SK-N-SH (cell line): Measurements from ENCODE around the gene PTPN9. TPM values are rescaled to one million over a fixed set of nuclear protein-coding genes. Genes with fewer than 3 reads are reported as not detected.

Experiments used
- CTCF ChIA-PET: fragments of 300-600, 350-600 bp; formaldehyde crosslinking; extraction: SDS; loops from one replicate; lab custom pipeline; 2021; lab: Yijun Ruan, JAX
- POLR2A ChIA-PET: fragments of 350-600 bp; sonication (Branson Sonifier 250); formaldehyde crosslinking; extraction: SDS; loops from one replicate; lab custom pipeline; 2020; ENCODE audit warnings: antibody characterized with exemption, inconsistent platforms; lab: Yijun Ruan, JAX
- DNase-seq: peaks from one replicate; pipeline ENCODE4 v3.0.0; 2012
- H2AFZ ChIP-seq: fragments of 200-600 bp; sonication (generic); 2 replicates; pipeline ENCODE4 v1.8.1; 2016; ENCODE audit warnings: antibody characterized with exemption, mild to moderate bottlenecking, low read depth
- H3F3A ChIP-seq: fragments of 200-600 bp; sonication (generic); replicated peaks from 2 replicates; pipeline ENCODE3; 2016; ENCODE audit warnings: antibody characterized with exemption, mild to moderate bottlenecking; ENCODE audit not compliant: insufficient read depth
- H3K27ac ChIP-seq, 2 experiments: fragments of 200-500 bp in 1 of 2; fragments of 200-600 bp in 1 of 2; sonication (Bioruptor generic) in 1 of 2; sonication (generic), shearing (Covaris generic) in 1 of 2; 2 replicates each; pipeline versions ENCODE4 v1.5.1 to v1.6.1; 2014 to 2016; ENCODE audit warnings: low read depth in 2 of 2, inconsistent platforms in 1 of 2, low read length in 1 of 2, mild to moderate bottlenecking in 1 of 2, mixed read lengths in 1 of 2
- H3K27me3 ChIP-seq: fragments of 200-600 bp; sonication (generic), shearing (Covaris generic); 2 replicates; pipeline ENCODE4 v1.6.1; 2016; ENCODE audit warnings: mixed run types; ENCODE audit not compliant: insufficient read depth
- H3K36me3 ChIP-seq, 2 experiments: fragments of 200-500 bp in 1 of 2; fragments of 200-600 bp in 1 of 2; sonication (Bioruptor generic) in 1 of 2; sonication (generic) in 1 of 2; replicated peaks in 1 of 2; 2 replicates each; pipeline versions ENCODE3 to v1.5.1; 2014 to 2016; ENCODE audit warnings: low read length in 1 of 2, mild to moderate bottlenecking in 1 of 2; ENCODE audit not compliant: insufficient read depth in 2 of 2, control insufficient read depth in 1 of 2
- H3K4me1 ChIP-seq, 2 experiments: fragments of 200-500 bp in 1 of 2; fragments of 200-600 bp in 1 of 2; sonication (Bioruptor generic) in 1 of 2; sonication (generic), shearing (Covaris generic) in 1 of 2; 2 replicates each; pipeline versions ENCODE4 v1.5.1 to v1.6.1; 2014 to 2016; ENCODE audit warnings: low read depth in 1 of 2, low read length in 1 of 2, mixed run types in 1 of 2; ENCODE audit not compliant: insufficient read depth in 2 of 2, control insufficient read depth in 1 of 2
- H3K4me2 ChIP-seq: fragments of 200-600 bp; sonication (generic), shearing (Covaris generic); 2 replicates; pipeline ENCODE4 v1.6.1; 2017; ENCODE audit warnings: mixed run types
- H3K4me3 ChIP-seq, 2 experiments: fragments of 200-500 bp in 1 of 2; fragments of 200-600 bp in 1 of 2; sonication (Bioruptor generic) in 1 of 2; sonication (generic), shearing (Covaris generic) in 1 of 2; 2 replicates each; pipeline versions ENCODE4 v1.5.1 to v1.8.1; 2014 to 2016; ENCODE audit warnings: low read depth in 2 of 2, inconsistent platforms in 1 of 2, low read length in 1 of 2, mild to moderate bottlenecking in 1 of 2, mixed read lengths in 1 of 2, moderate library complexity in 1 of 2
- H3K79me2 ChIP-seq: fragments of 200-600 bp; sonication (generic); 2 replicates; pipeline ENCODE4 v1.8.1; 2017; ENCODE audit warnings: mild to moderate bottlenecking; ENCODE audit not compliant: insufficient read depth
- H3K9ac ChIP-seq: fragments of 200-600 bp; sonication (generic); 2 replicates; pipeline ENCODE4 v1.6.1; 2017; ENCODE audit warnings: mixed run types
- H3K9me2 ChIP-seq: fragments of 200-600 bp; sonication (generic); 2 replicates; pipeline ENCODE4 v1.6.1; 2017; ENCODE audit warnings: mixed run types
- H3K9me3 ChIP-seq: fragments of 200-600 bp; sonication (generic); 2 replicates; pipeline ENCODE4 v1.6.1; 2017; ENCODE audit warnings: mixed run types, mild to moderate bottlenecking, moderate library complexity
- H4K20me1 ChIP-seq: fragments of 200-600 bp; sonication (generic); 2 replicates; pipeline ENCODE4 v1.6.1; 2017; ENCODE audit warnings: mild to moderate bottlenecking, mixed run types; ENCODE audit not compliant: insufficient read depth
- ELF1 ChIP-seq: IDR thresholded peaks from 2 replicates; pipeline ENCODE4 v1.4.0; 2012
- FOSL2 ChIP-seq: IDR thresholded peaks from 2 replicates; pipeline ENCODE4 v1.4.0; 2012; ENCODE audit warnings: low read depth, mild to moderate bottlenecking, moderate library complexity, borderline replicate concordance
- GABPA ChIP-seq: IDR thresholded peaks from 2 replicates; pipeline ENCODE4 v1.4.0; 2012; ENCODE audit warnings: low read depth, mild to moderate bottlenecking
- GATA2 ChIP-seq: sonication (generic); formaldehyde crosslinking; IDR thresholded peaks from 2 replicates; pipeline ENCODE4 v1.5.0; 2020; ENCODE audit warnings: mild to moderate bottlenecking, missing genetic modification reagents
- IRF3 ChIP-seq: fragments of 150-350 bp; IDR thresholded peaks from 2 replicates; pipeline ENCODE4 v1.6.1; 2016; ENCODE audit warnings: mild to moderate bottlenecking, low read depth, low read length
- MAX ChIP-seq: IDR thresholded peaks from 2 replicates; pipeline ENCODE4 v1.4.0; 2012; ENCODE audit warnings: low read depth
- MEF2A ChIP-seq: IDR thresholded peaks from 2 replicates; pipeline ENCODE4 v1.4.0; 2012; ENCODE audit warnings: low read depth, borderline replicate concordance
- NFIC ChIP-seq: IDR thresholded peaks from 2 replicates; pipeline ENCODE4 v1.4.0; 2012; ENCODE audit warnings: borderline replicate concordance
- NRF1 ChIP-seq: IDR thresholded peaks from 2 replicates; pipeline ENCODE4 v1.6.1; 2012; ENCODE audit warnings: low read depth, mild to moderate bottlenecking, low read length
- RFX5 ChIP-seq: IDR thresholded peaks from 2 replicates; pipeline ENCODE4 v1.6.1; 2012; ENCODE audit warnings: mild to moderate bottlenecking, improper control_type of control experiment, low read length
- SIN3A ChIP-seq: IDR thresholded peaks from 2 replicates; pipeline ENCODE4 v1.6.1; 2012; ENCODE audit warnings: low read depth, mild to moderate bottlenecking, low read length, moderate library complexity, borderline replicate concordance
- TCF12 ChIP-seq: IDR thresholded peaks from 2 replicates; pipeline ENCODE4 v1.4.0; 2012
- USF2 ChIP-seq: fragments of 150-350 bp; IDR thresholded peaks from 2 replicates; pipeline ENCODE4 v1.6.1; 2017; ENCODE audit warnings: antibody characterized with exemption, low read length, low read depth, borderline replicate concordance
- polyA plus RNA-seq, 3 experiments: library from polyadenylated mRNA; depleted of rRNA; stranded (reverse); fragments of >200 nt; gene quantifications; 2 replicates each; pipeline ENCODE4 v1.2.3, GENCODE V29; 2012
- TF ChIP-seq, protein P1 (sequence below): IDR thresholded peaks from 2 replicates; pipeline ENCODE4 v1.4.0; 2012; ENCODE audit warnings: low read depth, borderline replicate concordance
- TF ChIP-seq, protein P2 (sequence below): IDR thresholded peaks from 2 replicates; pipeline ENCODE4 v1.6.1; 2012; ENCODE audit warnings: mild to moderate bottlenecking, low read depth, low read length, moderate library complexity

PTPN9 gene
- polyA plus RNA-seq, 1 of the 3 experiments (the other 2 are of a cell fraction) = 25.9 TPM

DNA sequence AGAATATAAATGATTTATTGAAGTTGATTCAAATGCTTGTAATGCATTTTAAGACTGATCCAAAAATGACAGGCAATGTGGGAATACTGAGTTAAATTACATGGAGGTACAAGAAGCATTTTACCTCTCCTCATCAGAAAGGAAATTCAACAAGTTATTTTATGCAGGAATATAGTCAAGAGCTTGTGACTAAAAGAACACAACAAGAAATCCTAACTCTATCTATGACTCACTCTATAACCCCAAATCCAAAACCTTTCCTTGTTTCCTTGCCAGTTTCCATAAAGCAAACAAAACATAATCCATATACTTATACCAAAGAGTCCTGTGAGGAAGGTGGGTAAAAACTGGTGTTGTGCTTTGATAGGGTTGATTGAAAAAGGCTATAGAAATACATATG, 158.4 kb downstream of the PTPN9 start:
- POLR2A ChIA-PET = no interaction called here
- Histone ChIP-seq H3K9me2 (no peaks in the 10 kb centered on the region), H3K9me3 (no peaks in the 10 kb centered on the region), H3K9ac (no peak overlapping the region), H3F3A (peaks cover 9% of the 10 kb centered on the region), H3K4me1 (no peaks in the 10 kb centered on the region), H3K79me2 (peaks cover 79% of the 10 kb centered on the region), H3K27me3 (no peaks in the 10 kb centered on the region), H3K36me3 (peaks cover 34 to 75% of the 10 kb centered on the region in 2 experiments), H2AFZ (no peak overlapping the region), H3K4me3 (no peak overlapping the region), H3K4me2 (no peak overlapping the region), H4K20me1 (peaks cover 18% of the 10 kb centered on the region), H3K27ac (peak overlapping the region in 1 of 2 experiments; percentile 14; a peak in 1 of 4 replicates)
- DNase-seq = no peak
- TF ChIP-seq MEF2A (no peak), SIN3A (no peak), IRF3 (no peak), GATA2 (CRISPR knock-in tag) (no peak), NRF1 (no peak), USF2 (no peak), MAX (no peak), NFIC (no peak), FOSL2 (no peak), ELF1 (no peak), GABPA (no peak), TCF12 (no peak), RFX5 (no peak)
- TF ChIP-seq, protein P1, sequence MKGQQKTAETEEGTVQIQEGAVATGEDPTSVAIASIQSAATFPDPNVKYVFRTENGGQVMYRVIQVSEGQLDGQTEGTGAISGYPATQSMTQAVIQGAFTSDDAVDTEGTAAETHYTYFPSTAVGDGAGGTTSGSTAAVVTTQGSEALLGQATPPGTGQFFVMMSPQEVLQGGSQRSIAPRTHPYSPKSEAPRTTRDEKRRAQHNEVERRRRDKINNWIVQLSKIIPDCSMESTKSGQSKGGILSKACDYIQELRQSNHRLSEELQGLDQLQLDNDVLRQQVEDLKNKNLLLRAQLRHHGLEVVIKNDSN = no peak
- TF ChIP-seq, protein P2, sequence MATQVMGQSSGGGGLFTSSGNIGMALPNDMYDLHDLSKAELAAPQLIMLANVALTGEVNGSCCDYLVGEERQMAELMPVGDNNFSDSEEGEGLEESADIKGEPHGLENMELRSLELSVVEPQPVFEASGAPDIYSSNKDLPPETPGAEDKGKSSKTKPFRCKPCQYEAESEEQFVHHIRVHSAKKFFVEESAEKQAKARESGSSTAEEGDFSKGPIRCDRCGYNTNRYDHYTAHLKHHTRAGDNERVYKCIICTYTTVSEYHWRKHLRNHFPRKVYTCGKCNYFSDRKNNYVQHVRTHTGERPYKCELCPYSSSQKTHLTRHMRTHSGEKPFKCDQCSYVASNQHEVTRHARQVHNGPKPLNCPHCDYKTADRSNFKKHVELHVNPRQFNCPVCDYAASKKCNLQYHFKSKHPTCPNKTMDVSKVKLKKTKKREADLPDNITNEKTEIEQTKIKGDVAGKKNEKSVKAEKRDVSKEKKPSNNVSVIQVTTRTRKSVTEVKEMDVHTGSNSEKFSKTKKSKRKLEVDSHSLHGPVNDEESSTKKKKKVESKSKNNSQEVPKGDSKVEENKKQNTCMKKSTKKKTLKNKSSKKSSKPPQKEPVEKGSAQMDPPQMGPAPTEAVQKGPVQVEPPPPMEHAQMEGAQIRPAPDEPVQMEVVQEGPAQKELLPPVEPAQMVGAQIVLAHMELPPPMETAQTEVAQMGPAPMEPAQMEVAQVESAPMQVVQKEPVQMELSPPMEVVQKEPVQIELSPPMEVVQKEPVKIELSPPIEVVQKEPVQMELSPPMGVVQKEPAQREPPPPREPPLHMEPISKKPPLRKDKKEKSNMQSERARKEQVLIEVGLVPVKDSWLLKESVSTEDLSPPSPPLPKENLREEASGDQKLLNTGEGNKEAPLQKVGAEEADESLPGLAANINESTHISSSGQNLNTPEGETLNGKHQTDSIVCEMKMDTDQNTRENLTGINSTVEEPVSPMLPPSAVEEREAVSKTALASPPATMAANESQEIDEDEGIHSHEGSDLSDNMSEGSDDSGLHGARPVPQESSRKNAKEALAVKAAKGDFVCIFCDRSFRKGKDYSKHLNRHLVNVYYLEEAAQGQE = no peak
- CTCF ChIA-PET = interaction anchor here (0.9 to 1.4 kb wide), 3 partner anchors 9 to 53 kb away, joined by 3 to 4 read pairs (median 3); no protein-coding TSS in a partner anchor
